HG03103 (cell line): ENCODE measurements around the gene USP32.

Source experiments
- ATAC-seq: cut with Tn5 transposase; IDR thresholded peaks from one replicate; pipeline ENCODE4 v1.9.1; 2021; ENCODE audit warnings: low read depth; ENCODE audit not compliant: unreplicated experiment

USP32 gene

DNA sequence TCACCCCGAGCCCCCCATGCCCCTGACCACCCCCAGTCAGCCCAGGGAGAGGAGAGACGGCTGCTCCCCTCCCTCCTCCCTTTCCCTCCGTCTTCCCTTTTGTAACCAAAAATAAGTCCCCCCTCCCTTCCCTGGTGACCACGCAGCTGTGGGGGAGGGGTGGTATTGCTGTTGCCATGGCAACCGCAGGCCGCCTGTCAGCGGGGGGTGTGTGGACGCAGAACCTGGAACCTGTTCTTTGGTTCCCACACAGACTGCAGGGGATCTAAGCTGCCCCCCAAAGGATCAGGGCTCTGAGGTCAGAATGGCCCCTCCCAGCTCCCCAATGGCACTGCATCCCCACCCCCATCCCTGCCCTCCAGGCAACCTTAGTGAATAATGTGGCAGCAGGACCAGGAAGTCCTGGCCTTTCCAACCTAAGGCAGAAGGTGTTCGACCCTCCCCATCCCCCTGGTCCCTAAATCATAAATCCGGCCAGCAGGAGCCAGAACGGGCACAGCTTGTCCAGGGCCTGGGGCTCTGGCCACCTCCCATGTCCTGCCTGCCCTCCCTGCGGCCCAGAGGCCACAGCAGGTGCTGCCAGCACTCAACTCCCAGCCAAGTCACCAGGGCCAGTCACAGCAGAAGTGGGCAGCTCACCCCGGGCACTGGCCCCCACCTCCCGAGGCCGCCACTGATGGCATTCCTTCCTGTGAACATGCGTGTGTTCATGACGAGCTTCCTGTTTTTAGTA is 230.2 kb downstream of the USP32 start:
- no peak for ATAC-seq

DNA sequence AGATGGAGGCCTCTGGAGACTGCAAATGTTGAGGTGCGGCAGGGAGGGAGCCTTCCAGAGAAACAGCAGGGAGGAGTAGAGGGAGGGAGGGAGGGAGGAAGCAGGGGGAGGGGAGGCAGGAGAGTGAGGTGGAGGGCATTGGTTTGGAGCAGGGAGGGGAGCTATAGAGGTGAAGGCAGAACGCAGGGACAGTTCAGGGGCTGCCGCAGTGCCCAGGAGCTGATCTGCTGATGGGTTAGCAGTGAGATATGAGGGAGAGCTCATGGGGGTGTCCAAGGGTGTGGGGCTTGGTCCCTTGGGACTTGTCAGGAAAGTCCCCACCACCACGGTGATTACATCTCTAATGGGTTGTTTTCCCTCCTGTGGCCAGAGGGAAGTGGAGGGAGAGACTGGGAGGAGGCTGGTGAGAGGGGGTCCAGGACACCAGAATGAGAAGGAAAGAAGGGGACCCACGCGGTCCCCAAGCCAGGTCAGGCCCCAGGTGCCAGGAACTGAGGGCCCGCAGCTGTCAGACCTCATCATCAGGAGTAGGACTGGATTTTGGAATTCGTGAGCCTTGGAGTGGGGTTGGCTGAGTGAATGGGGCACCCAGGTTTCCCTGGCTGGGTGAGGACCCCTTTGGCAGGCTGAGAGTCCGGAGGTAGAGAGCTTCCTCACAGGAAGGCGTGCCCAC is 231.0 kb downstream of the USP32 start:
- no peak for ATAC-seq

DNA sequence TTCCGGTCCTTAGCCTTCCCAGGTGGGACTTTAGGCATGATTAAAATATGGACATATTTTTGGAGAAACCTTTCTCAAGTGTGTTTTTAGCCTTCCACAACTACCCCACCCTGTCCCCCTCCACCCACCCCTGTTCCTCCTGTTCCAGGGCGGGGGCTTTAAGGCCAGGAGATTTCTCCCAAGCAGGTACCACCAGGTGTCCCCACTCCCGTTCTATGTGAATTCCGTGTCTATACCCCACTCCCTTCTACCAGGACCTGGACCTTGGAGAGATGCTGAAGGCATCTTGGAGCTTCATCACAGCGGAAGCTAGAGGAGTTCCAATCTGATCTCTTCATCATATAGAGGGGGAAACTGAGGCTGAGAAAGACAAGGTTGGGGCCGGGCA is 232.5 kb downstream of the USP32 start:
- ATAC-seq, result no peak

DNA sequence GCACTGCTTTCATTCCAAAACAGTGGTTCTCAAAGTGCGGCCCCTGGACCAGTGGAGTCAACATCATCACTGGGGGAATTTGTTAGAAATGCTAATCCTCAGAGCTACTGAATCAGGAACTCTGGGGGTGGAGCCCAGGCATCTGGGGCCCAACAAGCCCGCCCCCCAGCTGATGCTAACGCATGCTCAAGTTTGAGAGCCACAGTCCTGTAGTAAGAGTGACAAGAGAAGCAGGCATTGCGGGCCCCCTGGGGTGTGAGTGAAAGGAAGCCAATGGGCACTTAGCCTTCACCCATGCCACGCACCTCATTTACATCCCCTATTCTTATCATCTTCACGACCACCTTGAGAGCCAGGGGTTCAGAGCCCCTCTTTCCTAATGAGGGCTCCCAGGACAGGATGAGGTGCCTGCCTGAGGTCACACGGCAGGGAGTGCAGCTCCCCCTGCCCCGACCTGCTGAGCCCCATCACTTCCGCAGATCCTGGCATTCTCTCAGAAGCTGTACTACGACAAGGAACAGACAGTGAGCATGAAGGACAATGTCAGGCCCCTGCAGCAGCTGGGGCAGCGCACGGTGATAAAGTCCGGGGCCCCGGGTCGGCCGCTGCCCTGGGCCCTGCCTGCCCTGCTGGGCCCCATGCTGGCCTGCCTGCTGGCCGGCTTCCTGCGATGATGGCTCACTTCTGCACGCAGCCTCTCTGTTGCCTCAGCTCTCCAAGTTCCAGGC is 233.0 kb downstream of the USP32 start:
- no peak for ATAC-seq

DNA sequence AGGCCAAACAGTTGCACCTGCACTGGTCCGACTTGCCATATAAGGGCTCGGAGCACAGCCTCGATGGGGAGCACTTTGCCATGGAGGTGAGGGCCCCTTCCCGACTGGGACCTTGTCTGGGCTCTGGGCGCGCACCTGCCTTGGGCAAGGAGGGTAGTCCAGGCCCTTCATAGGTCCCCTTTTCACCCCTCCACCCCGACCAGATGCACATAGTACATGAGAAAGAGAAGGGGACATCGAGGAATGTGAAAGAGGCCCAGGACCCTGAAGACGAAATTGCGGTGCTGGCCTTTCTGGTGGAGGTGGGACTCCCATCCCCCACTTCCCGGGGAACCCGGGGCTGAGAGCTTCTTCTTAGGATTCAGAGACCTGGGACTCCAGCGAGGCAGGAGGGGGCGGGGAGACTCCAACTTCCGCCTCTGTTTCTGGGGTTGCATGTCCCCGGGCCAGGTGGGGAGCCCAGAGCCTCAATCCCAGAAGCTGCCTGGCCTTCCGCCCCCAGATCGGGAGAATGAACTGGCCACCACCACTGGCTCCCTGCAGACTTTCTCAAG is 234.4 kb downstream of the USP32 start:
- ATAC-seq, result no peak

DNA sequence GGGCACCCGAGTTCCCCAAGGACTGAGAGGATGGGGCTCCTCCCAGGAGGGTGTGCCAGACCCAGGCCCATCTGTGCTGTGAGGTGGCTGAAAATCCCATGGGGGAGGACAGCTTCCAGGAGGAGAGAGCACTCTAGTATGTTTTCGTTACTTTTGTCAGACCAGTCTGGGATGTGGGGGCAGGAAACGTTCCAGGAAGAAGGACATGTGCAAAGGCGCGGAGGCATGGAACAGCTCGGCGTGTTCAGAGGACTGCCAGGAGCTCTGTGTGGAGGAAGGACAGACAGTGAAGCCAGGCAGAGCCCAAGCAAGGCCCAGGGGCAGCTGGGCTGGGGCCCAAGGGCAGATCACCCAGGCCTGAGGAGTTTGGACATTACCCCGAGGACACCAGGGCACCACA is 235.2 kb downstream of the USP32 start:
- no peak for ATAC-seq

DNA sequence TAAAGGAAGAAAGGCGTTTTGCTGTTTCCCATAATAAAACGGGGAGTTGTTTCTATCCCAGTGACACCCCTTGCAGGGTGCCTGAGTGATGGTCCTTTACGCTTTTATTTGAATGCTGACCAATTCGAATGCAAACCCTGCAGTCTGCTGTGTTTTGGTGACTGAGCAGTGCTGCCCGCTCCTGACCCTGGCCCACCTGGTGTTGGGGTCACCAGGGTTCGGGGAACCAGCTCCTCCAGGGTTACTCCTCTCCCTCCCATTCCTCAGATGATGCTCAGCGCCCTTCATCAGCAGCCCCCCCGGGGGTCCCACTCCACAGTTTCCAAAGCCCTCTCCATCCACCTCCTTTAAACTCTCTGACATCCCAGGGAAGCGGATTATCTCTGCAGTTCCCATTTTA is 236.1 kb downstream of the USP32 start:
- no peak for ATAC-seq

DNA sequence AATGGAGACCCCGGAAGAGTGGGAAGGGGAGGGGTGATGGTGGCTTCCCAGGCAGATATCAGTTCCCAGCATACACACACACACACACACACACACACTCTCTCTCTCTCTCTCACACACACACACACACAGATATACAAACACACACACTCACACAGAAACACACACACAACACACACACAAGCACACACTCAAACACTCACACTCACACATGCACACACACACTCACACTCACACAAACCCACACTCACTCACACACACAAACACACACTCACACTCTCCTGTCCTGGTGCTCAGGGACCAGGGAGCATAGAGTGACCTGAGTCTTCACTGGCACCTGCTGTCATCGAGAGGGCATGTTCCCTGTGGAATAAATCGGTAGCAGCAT is 236.5 kb downstream of the USP32 start:
- ATAC-seq, result no peak

DNA sequence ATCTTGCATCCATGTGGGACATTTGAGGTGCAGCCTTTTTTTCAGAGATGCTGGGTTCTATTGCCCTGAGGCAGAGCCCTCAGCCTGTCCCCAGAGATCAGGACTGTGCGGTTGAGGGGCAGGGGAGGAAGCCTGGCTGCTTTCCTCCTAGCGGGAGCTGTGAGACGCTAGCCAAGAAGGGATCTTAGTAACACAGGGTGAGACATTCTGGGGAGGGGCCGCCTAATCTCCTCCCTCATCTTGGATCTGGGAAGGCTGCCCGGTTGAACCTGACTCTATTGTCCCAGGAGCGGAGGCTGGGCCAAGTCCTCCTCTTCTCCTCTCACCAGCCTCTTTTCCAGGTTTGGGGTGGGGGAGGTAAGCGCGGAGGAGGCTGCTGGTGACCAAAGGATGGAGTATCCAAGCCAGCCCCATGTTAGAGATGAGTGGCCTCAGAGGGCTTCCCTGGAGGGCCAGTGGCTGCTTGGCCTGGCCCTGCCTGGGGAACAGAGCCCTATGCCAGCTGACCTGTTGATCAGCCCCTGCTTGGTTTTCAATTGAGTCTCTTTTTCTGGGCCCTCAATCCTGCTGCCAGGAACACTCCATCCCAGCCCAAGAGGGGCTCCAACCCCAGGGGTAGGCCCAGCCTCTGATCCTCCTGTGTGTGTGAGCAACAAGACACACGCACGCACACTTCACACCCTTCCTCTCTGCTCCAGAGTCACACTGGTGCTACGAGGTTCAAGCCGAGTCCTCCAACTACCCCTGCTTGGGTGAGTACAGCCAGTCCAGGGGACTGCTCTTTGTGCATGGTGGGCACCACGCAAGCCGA is 237.1 kb downstream of the USP32 start:
- ATAC-seq, result no peak

DNA sequence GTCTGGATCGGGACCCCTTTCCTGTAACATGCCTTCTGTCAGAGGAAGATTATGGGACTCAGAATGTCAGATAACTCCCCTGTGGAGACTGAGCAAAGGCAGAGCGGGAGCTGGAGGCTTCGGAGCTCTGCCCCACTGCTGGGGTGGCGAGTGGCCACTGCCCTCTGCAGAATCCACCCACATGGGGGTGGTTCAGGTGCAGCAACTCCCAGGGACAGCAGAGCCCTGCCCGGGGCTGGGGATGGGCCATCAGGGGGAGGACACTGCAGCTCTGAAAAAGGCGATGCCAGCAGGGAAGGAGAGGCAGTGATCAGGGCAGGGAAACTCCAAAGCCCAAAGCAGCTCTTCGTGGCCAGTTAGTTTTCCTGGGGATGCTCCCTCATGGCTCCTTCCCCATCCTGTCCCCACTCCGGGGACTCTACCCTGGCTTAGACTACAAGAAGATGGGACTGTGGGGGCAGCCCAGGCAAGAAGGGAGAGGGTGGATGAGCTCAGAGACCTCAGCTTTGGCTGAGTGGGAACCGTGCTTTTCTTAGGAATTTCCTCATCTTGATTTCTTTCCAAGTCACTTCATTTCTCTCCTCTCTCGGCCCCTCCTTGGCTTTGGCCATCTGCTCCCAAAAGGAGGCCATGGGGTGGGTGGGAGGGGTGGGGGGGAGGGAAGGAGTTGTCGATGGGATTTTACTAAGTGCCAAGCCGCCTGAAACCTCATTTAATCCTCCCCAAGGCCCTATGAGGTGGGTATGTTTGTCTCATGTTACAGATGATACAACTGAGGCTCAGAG is 238.1 kb downstream of the USP32 start:
- no peak for ATAC-seq

DNA sequence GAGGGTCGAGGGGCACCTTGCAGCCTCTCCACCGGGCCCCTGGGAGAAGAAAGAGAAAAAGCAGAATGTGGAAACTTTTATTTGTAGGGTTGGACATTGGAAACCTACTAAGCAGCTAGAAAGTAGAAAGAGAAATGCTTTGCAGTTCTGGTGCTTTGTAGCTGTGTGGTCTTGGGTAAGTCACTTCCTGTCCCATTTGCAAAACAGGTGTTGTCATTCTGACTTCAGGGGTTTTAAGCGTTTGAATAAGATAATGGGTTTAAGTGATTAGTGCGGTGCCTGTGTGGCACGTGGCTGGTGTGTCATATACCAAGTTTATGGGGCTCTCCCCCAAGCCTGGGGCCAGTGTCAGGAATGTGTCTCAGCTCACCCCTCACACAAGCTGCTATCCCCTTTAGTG is 240.6 kb downstream of the USP32 start:
- ATAC-seq, result no peak

DNA sequence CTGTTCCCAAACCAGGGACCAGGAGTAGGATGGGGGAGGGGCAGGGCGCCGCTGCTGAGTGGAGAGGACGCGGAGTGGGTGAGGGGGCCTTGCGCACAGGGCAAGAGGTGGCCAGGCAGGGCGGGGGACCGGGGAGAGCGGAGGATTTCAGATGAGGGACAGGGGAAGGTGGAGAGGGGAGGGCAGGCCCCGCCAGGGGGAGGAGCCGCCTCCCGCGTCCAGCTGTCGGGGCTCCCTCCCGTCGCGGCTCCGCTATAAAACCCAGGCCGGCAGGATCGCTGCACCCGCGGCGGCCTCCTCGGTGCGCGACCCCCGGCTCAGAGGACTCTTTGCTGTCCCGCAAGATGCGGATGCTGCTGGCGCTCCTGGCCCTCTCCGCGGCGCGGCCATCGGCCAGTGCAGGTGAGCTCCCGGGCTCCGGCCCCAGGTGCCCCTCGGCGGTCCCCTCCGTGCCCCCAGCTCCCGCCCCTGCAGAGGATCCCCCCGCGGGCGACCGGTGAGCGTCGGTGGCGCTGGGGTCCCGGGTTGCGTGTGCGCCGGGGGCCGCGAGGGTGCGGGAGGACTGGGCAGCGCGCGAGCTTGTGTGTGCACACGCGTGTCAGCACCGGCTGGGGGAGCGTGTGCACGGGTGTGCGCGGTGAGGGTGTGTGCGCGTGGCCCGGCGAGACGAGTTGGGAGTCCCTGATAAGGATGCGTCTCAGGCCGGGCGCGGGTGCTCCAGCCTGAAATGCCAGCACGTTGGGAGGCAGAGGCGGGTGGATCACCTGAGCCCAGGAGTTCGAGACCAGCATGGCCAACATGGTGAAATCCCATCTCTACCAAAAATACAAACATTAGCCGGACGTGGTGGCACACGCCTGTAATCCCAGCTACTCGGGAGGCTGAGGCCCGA is 242.0 kb downstream of the USP32 start, which contains the start of gene CA4:
CA4 (plus strand) TSS at position 283 of the 892 bp plus-strand sequence; CDS start at position 345, 62 bp downstream.
- no peak for ATAC-seq

DNA sequence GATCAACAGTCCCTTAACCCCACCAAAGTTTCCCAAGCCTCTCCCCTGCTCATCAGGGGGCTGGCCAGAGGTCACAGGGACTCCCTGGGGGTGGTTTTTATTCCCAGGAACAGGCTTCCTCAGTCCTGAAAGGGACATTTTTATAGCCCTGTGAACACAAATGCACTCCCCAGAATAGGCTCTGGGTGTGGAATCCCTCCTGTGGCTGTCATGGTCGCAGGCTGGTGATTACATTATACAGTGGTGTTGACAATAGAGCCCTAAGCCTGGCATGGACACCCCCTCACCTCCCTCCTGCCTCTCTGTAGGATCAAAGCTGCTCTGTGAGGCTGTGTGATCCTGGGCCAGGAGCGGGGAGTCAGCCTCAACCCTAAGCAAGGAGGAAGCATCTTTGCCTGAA is 243.6 kb downstream of the USP32 start:
- no peak for ATAC-seq

DNA sequence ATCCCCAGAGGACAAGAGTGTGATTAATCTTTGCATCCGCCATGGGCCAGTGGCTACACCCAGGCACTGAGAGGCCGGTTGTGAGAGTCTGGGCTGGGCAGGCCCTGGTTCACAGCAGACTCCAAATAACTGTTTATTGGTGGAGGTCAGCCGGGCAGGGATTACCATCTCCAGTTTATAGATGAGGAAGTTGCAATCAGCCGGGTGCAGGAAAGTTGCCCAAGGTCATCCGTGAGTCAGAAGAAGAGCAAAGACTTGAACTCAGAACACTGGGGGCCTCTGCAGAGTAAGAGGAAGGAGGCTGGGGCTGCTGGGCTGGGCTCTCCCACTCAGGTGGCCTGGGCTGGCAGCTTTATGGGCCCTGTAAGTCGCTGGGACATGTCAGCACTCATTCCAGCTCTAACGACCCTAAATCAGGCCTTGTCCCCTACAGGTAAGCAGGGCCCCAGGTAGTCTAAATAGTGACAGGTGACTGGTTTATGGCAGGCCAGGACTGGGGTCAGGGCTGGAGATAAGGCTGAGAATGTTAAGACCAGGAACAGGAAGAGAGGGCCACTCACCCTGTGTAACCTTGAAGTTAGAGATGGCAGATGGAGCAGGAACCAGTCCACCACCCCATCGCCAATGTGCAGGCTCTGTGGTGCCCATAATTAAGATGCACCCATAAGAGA is 244.2 kb downstream of the USP32 start:
- ATAC-seq, result no peak

DNA sequence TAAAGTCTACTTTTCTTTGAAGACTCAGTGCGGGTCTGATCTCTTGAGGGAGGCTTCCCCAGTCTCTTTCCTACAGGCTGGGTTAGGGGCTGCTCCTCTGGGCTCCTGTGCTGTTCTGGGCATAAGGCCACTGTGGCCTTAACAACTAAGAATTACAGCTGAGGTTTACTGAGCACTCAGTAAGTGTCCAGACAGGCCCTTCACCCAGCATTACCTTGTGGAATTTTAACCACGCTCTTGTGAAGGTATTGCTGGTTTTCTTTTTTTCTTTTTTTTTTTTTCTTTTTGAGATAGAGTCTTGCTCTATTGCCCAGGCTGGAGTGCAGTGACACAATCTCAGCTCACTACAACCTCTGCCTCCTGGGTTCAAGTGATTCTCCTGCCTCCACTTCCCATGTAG is 245.7 kb downstream of the USP32 start:
- ATAC-seq, result no peak

DNA sequence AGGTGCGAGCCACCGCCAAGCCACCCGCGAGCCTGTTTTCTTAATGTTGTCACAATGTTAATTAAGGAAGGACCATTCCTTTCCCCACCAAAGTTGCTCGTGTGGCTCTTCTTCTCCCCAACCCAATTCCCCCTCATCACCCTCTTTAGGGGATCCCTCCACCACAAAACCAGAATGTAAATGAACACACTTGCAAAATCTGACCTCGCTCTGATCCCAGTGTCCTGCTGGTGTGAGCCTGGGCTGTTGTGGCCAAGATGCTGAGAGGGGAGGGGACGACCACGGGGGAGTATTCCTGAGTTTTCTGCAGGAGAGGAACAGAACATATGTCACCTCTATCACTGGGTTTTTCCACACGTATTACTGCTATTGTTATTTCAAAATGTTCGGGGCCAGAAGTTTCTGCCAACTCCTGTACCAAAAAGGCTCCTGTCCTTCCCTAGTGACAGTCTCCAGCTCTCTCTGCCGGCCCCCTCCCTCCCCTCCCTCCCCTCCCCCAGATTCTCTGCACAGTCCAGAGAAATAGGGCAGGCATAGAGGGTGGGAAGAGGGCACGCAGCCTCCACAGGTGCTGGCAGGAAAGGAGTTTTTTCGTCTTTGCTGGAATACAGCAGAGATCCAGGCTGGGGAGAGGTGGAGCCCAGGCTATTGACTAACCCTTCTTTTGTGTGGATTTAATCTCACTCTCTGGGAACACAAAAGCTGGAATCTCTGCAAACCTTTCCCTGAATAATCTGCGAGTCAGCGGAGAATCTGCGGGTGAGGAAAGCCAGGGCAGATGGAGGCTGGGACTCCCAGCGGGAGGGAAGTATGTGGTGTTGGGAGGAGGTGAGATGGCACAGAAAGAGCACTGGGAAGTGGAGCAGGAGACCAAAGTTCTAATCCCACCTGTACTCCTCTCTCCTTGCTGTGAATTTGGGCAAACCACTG is 246.7 kb downstream of the USP32 start:
- ATAC-seq, result no peak

DNA sequence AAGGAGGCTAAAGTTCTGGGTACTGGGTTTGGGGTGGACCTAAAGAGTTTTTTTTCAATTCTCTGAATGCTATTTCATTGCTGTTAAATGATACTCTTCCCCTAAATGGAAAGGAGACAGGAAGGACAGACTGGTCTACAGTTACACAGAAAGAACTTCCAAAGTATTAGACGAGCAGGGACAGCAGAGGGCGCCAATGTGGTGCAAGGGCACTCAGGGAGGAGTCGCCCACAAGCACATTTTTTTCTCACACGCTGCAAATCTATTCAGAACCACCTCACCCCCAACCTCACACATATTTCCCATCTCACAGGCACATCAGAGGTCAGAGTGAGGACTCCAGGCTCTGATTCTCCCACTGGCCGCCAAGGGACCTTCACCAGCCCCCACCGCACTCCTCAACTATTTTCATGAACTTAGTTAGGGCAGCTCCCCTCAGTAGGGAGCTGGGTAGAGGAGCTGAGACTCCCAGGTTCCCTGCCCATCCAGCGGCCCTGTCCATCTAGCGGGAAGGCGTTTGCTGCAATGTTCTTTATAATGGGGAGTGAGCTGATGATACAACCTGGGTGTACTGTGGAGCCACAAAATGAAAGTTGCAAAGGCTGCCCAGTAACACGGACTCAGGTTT is 248.9 kb downstream of the USP32 start:
- ATAC-seq, result no peak
